RWPE2 (cell line): ENCODE data around the gene EML4.
A peak's percentile ranks its signal among the peaks of the same experiment; 100 is the strongest.

Experiments used
- ATAC-seq: fragments of 200-7000 bp; cut with Tn5 transposase; 3 replicates; pipeline ENCODE4 v1.9.1; 2021; ENCODE audit warnings: low read depth
- DNase-seq: peaks from one replicate; pipeline ENCODE4 v3.0.0-alpha.2; 2020; ENCODE audit warnings: low spot score
- H3K27ac ChIP-seq: fragments of 450-650 bp; 2 replicates; pipeline ENCODE4 v1.5.1; 2017; ENCODE audit warnings: mild to moderate bottlenecking; ENCODE audit not compliant: poor library complexity, severe bottlenecking
- H3K27me3 ChIP-seq: fragments of 250-450 bp; sonication (Bioruptor Pico); 2 replicates; pipeline ENCODE4 v1.5.1; 2021; ENCODE audit warnings: mild to moderate bottlenecking, moderate library complexity; ENCODE audit not compliant: insufficient read depth, poor library complexity, severe bottlenecking
- H3K36me3 ChIP-seq: fragments of 250-450 bp; sonication (Bioruptor Pico); 2 replicates; pipeline ENCODE4 v1.5.1; 2020; ENCODE audit warnings: low read depth, mild to moderate bottlenecking, moderate library complexity
- H3K4me1 ChIP-seq: fragments of 250-450 bp; sonication (Bioruptor Pico); 2 replicates; pipeline ENCODE4 v1.5.1; 2021; ENCODE audit warnings: mild to moderate bottlenecking, moderate library complexity; ENCODE audit not compliant: insufficient read depth, poor library complexity, severe bottlenecking
- H3K4me3 ChIP-seq: fragments of 250-450 bp; sonication (Bioruptor Pico); 2 replicates; pipeline ENCODE4 v1.5.1; 2021; ENCODE audit warnings: mild to moderate bottlenecking, moderate library complexity; ENCODE audit not compliant: severe bottlenecking
- H3K9me3 ChIP-seq: fragments of 250-450 bp; sonication (Bioruptor Pico); 2 replicates; pipeline ENCODE4 v1.5.1; 2021; ENCODE audit warnings: mild to moderate bottlenecking, moderate library complexity; ENCODE audit not compliant: severe bottlenecking
- CTCF ChIP-seq: fragments of 450-650 bp; IDR thresholded peaks from one replicate; pipeline ENCODE4 v1.5.1; 2017; ENCODE audit warnings: mild to moderate bottlenecking, moderate library complexity; ENCODE audit not compliant: poor library complexity, severe bottlenecking

EML4 gene

DNA sequence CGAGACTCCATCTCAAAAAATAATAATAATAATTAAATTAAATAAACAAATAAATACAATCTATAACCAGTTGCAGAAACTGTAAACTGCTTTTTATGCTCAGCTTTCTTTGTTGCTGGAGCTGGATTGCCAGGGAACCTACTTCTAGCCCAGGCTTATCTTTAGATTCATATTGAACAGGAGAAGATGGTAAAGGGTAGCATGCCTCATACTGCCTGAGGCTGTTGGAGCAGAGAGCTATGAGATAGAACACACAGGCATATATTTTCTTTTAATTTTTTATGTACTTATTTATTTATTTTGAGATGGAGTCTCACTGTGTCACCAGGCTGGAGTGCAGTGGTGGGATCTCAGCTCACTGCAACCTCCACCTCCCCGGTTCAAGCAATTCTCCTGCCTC is 28.7 kb upstream of the EML4 start:
- no peak overlapping the region for H3K27ac ChIP-seq
- ATAC-seq (no peak), DNase-seq (no peak)
- H3K36me3 ChIP-seq: no peaks in the 10 kb centered on the region
- TF ChIP-seq CTCF: no peak
- H3K4me1 ChIP-seq: peaks cover 31% of the 10 kb centered on the region
- H3K27me3 ChIP-seq: no peaks in the 10 kb centered on the region
- no peaks in the 10 kb centered on the region for H3K9me3 ChIP-seq
- no peak overlapping the region for H3K4me3 ChIP-seq

DNA sequence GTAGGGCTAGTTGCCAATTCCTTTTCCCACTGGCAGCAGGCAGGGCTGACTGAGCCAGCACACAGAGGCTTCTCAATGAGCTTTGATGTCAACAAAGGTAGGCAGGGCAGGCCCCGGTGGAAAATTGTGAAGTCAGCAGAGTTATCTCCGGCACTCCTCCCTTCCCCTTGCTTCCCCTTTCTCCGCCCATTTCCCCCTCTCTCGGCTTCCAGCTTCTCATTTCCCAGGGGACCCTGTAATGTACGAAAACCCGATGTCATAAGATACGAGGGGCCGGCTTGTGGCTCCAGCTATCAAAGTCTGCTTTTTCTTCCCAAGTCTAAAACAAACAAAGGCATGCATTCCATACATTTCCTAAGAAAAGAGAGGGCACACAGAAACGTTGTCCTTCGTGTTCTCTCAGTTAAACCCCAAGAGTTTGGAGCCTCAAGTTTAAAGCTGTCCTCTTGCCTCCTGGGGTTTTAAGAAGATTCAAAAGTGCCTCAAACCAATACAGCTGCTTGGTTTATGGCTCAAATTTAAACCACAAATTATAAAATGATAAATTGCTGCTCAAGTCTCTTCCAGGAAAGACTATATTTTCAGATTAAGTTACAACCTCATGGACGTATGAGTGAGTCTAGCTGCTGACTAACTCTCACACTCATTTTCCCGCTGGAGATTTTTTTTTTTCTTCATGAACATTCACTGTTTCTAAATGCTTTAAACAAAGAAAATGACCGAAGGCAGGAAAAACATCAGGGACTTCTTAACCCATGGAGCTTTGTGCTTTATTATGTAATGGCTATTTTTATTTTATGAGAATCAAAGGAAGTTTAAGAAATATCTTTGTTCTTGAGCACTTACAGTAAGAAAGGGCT is 27.2 kb upstream of the EML4 start:
- ATAC-seq (peak; percentile 66), DNase-seq (no peak)
- no peaks in the 10 kb centered on the region for H3K9me3 ChIP-seq
- no peak for TF ChIP-seq CTCF
- no peaks in the 10 kb centered on the region for H3K27me3 ChIP-seq
- peak overlapping the region; percentile 74 for H3K27ac ChIP-seq
- H3K4me1 ChIP-seq: peaks cover 31% of the 10 kb centered on the region
- no peak overlapping the region for H3K4me3 ChIP-seq
- H3K36me3 ChIP-seq: no peaks in the 10 kb centered on the region

DNA sequence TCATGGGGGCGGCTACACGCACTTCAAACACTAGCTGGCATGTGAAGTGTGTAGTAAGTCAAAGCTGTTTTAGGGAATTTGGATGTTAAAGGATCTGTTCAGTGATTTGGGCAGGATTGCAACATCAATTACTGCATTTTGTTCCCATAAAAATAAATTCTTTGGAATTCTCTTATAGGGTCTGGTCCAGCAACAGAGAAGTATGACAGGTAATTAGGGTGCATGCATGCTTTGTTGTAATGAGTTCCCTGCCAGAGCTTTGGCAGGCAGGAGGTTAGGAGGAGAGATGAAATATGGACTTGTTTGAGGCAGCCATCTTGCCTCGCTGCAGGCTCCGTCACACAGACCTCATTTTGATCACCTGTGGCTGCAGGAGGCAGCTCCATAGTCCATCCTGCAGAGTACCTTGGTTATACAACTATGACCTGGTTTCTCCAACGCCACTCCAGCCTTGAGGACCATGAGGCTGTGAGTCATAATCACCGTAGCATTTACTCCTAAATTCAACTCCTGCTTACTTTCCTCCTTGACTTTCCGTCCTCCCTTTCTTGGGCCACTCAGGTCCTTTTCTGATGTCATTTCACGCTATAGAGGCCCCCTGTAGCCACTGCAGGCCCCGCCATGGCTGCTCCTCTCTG is 26.5 kb upstream of the EML4 start:
- H3K4me1 ChIP-seq: peaks cover 31% of the 10 kb centered on the region

DNA sequence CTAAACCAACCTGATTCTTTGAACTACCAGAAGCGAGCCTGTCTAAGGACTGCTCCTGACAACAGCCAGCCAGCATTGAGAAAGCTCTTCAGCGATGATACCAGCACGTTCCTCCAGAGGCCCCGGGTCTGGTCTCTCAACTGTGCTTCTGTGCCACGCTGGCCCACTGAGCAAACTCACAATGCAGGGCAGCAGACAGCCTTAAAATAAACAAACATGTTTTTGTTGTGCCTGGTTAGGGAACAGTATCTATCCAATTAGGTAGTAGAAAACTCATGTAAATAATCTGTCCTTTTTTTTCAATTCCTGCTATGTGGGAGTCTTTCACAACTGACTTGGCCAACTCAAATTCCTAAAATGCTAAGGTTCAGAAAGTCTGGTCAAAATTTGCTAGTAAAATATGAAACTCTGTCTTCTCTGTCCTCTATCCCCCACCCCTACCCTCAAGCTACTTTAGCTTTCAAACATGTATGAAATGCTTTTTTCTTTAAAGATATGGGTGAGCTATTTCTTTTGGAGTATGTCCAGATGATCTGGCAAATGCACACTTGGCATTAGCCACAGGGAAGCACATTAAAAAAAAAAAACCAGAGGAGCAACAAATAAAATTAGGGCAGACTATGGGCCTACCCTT is 21.4 kb upstream of the EML4 start:
- no peak overlapping the region for H3K4me3 ChIP-seq
- no peaks in the 10 kb centered on the region for H3K4me1 ChIP-seq
- no peaks in the 10 kb centered on the region for H3K36me3 ChIP-seq
- H3K9me3 ChIP-seq: no peaks in the 10 kb centered on the region
- no peak overlapping the region for H3K27ac ChIP-seq
- DNase-seq: no peak
- ATAC-seq: no peak
- H3K27me3 ChIP-seq: no peaks in the 10 kb centered on the region
- no peak for TF ChIP-seq CTCF

More for the DNA sequence above, 26.5 kb upstream of the EML4 start:
- Histone ChIP-seq H3K4me3 (no peak overlapping the region), H3K27me3 (no peaks in the 10 kb centered on the region), H3K27ac (peak overlapping the region; percentile 74), H3K36me3 (no peaks in the 10 kb centered on the region), H3K9me3 (no peaks in the 10 kb centered on the region)
- ATAC-seq (0 out of 3 replicates have a peak, but pooled peaks have one; percentile 6), DNase-seq (no peak)
- TF ChIP-seq CTCF: no peak
